ENCODE results near the gene LGALS9B.
"Not testable (repeated sequence)": the region's sequence is repeated elsewhere in the genome, so short reads cannot be mapped to it uniquely, and the experiment has no call there.

LGALS9B gene

DNA sequence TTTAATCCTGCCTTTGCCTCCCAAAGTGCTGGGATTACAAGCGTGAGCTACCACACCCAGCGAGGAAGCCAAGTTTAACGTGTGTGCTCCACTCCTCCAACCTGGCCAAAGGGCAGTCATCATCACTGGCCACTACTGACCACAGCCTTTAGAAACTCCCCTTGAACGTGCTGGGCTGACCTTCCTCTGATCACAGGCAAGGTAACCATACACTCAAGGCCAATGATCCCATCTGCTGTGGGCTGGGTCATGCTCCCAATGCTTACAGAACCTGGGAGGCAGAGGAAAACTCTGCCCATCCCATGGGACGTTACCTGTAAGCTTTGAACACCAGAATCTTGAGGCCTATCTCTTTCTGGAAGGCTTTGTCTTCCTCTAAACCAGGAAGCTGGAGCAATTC lies 51.9 kb downstream of the LGALS9B start:
- not testable (repeated sequence) for DNase-seq (ENCODE audit: low read depth)

DNA sequence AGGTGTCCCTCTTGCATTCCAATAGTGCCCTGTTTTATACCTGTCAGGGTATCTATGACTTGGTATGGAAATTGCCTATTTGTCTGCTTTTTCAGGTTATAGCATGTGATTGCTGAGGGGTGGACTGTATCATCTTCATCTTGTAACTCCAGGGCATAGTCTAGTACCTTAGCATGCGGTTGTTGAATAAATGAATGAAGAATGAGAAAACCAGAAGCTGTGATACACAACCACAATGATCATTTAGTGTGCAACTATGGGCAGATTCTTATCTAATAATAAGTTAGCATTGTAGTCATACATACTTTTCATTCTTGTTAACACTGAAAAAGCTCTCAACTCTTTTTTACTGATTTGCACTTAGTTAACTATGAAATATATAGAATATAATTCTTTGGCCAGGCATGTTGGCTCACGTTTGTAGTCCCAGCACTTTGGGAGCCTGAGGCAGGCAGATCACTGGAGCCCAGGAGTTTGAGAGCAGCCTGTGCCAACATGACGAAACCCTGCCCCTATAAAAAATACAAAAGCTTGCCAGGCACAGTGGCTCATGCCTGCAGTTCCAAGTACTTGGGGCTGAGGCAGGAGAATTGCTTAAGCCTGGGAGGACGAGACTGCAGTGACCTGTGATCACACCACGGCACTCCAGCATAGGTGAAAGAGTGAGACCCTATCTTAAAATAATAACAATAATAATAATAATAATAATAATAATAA lies 65.9 kb downstream of the LGALS9B start:
- not testable (repeated sequence) for DNase-seq (ENCODE audit: low read depth)

DNA sequence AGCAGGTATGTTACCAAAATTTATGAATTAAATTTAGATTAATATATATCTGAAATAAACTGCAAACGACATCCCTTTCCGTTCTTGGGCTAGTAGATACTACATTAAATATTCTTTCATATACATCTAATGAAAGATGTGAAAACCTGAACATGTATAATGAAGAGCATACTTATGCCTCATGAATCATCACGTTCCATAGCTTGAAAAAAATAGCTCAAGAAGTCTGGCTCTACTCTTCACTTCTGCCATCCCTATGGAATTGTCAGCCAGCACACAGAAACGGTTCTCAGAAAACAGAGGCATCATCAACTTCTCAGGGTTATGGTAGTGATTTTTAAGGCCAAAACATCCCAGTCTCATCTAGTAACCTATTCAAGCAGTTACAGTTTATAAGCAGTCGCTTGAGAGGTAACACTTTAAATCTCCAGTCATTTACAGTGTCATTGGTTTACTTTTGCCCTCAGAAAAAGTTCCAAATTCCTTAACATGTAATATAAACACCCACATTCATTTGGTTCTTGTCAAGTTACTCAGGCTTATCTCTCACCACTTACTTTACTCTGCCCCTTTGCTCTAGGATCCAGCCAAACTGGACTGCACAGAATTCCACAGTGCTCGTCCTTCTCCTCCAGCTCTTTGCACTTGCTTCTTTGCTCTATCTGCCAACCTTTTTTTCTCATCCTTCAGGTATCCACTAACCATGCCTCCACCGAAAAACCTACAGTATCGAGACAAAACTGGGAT lies 66.6 kb downstream of the LGALS9B start:
- DNase-seq (ENCODE audit: low read depth) = not testable (repeated sequence)
